Measurements from ENCODE around the gene ADAMTS2. TPM values are rescaled to one million over a fixed set of nuclear protein-coding genes. Genes with fewer than 3 reads are reported as not detected.

ADAMTS2 gene
- total RNA-seq, 4 donors from 2014 or later = 2.3 to 10.6 (median 3.0) TPM

GRCh38 chr5:179266291-179267070 lies 78.8 kb downstream of the ADAMTS2 start:
- intact Hi-C loops (cut with DNase I; ENCODE audit: low total_unique reads) = no loop called here
- WGBS, 2 donors = 60 to 62% methylated on average over 13 of the region's 13 CpGs
- H3K4me3 ChIP-seq (ENCODE audit: low read depth, poor library complexity, severe bottlenecking) = no peak overlapping the region
- peak in 1 of 2 donors; percentile 83 for DNase-seq (ENCODE audit: low spot score in 2 of 2)
- TF ChIP-seq POLR2A (IDR thresholded peaks at IDR 0.05) (no peak), CTCF (IDR thresholded peaks at IDR 0.05) (no peak)

GRCh38 chr5:179265514-179266290 lies 79.6 kb downstream of the ADAMTS2 start:
- WGBS, 2 donors = 19 to 30% methylated on average over 10 to 34 of the region's 35 CpGs
- DNase-seq (ENCODE audit: low spot score in 2 of 2) = peak; percentile 87 to 98
- TF ChIP-seq POLR2A (IDR thresholded peaks at IDR 0.05) (no peak), CTCF (IDR thresholded peaks at IDR 0.05) (no peak)
- intact Hi-C loops (cut with DNase I; ENCODE audit: low total_unique reads) = no loop called here
- H3K4me3 ChIP-seq (ENCODE audit: low read depth, poor library complexity, severe bottlenecking) = no peak overlapping the region

GRCh38 chr5:179264783-179265513 lies 80.3 kb downstream of the ADAMTS2 start:
- no peak overlapping the region for H3K4me3 ChIP-seq (ENCODE audit: low read depth, poor library complexity, severe bottlenecking)
- WGBS, 2 donors = 44 to 46% methylated on average over 23 of the region's 24 CpGs
- TF ChIP-seq CTCF (IDR thresholded peaks at IDR 0.05) (no peak), POLR2A (IDR thresholded peaks at IDR 0.05) (no peak)
- intact Hi-C loops (cut with DNase I; ENCODE audit: low total_unique reads) = no loop called here
- DNase-seq (ENCODE audit: low spot score in 2 of 2) = peak in 1 of 2 donors; percentile 58

GRCh38 chr5:179264053-179264782 lies 81.0 kb downstream of the ADAMTS2 start:
- intact Hi-C loops (cut with DNase I; ENCODE audit: low total_unique reads) = no loop called here
- TF ChIP-seq CTCF (IDR thresholded peaks at IDR 0.05) (no peak), POLR2A (IDR thresholded peaks at IDR 0.05) (no peak)
- no peak overlapping the region for H3K4me3 ChIP-seq (ENCODE audit: low read depth, poor library complexity, severe bottlenecking)
- WGBS, 2 donors = 78 to 84% methylated on average over 13 of the region's 13 CpGs
- DNase-seq (ENCODE audit: low spot score in 2 of 2) = peak in 1 of 2 donors; percentile 75

- intact Hi-C loops (cut with DNase I; ENCODE audit: low total_unique reads) = no loop called here
- TF ChIP-seq POLR2A (IDR thresholded peaks at IDR 0.05) (no peak), CTCF (IDR thresholded peaks at IDR 0.05) (no peak)
- H3K4me3 ChIP-seq (ENCODE audit: low read depth, poor library complexity, severe bottlenecking) = no peak overlapping the region
- peak in 1 of 2 donors; percentile 80 for DNase-seq (ENCODE audit: low spot score in 2 of 2)
- 81 to 85% methylated on average over 23 of the region's 23 CpGs for WGBS, 2 donors
These were observed 81.7 kb downstream of the ADAMTS2 start for GRCh38 chr5:179263391-179264052.

Measured in lower leg skin (tissue), 4 donors.